Lung microvascular endothelial cell (primary cell): Measurements from ENCODE around the gene SYF2. TPM values are rescaled to one million over a fixed set of nuclear protein-coding genes. Genes with fewer than 3 reads are reported as not detected.
"Not testable (repeated sequence)": the region's sequence is repeated elsewhere in the genome, so short reads cannot be mapped to it uniquely, and the experiment has no call there.

Source experiments
- DNase-seq, 2 donors: peaks; one replicate each; pipeline versions ENCODE4 v3.0.0 to v3.0.0-alpha.2; 2010; ENCODE audit warnings: low read depth in 2 of 2
- total RNA-seq: library from RNA; depleted of rRNA; stranded (reverse); fragments of >200 nt; gene quantifications from 2 replicates; pipeline ENCODE4 v1.2.1, GENCODE V29; 2014

The SYF2 gene
- total RNA-seq, 1 donor from 2014 or later, result 31.2 TPM

DNA sequence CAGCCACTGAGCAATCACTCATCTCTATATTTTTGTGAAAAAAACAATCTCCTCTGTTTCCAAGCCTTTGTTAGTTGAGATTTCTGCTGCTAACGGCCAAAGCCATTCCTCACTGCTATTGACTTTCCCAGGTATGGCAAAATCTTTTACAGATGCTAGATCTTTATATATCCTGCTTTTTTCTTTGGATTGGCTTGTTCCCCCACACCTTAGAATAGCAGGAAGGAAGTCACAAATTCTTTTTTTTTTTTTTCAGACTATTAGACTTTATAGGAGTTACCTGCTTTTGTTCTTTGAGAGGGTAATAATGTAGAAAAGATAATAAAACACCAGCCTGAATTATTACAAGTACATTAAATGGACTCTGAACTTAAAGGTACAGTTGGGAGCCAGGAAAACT lies 24.2 kb downstream of the SYF2 start:
- no peak for DNase-seq

DNA sequence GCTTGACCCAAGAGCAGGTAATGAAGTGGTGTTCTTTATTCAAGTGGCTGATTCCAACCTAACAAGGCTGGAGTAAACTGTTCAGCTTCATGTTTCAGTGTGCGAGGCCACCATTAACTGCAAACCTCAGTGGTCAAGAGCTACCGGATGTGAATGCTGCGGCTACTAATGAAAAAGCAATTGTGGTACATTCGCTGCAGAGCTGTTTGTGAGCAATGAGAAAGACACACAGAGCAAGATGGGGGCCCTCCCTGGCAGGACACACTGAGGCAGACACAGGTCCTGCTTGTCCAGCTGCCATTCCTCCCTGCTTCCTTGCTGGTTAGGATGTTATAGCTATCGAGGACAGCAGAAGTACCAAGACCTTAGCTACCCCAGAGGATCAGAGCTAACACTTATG lies 26.1 kb downstream of the SYF2 start:
- DNase-seq, result no peak

DNA sequence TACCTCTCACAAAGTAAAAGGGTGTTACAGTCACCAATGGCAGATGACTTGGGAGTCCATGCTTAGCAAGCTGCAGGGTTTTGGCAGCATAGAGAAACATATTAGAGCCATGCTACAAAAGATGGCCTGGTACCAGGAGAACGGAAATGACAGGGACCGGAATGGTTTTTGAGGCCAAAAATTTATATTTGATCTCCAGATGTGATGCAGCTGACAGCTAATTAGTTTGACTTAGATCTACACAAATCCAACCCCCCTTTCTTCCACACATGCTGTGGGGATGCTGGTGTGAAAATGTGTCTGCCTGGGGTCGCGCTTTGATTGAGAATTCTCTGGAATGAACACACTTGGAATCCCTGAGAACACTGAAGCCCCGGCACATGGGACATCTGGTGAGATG lies 26.5 kb downstream of the SYF2 start:
- DNase-seq, result no peak

DNA sequence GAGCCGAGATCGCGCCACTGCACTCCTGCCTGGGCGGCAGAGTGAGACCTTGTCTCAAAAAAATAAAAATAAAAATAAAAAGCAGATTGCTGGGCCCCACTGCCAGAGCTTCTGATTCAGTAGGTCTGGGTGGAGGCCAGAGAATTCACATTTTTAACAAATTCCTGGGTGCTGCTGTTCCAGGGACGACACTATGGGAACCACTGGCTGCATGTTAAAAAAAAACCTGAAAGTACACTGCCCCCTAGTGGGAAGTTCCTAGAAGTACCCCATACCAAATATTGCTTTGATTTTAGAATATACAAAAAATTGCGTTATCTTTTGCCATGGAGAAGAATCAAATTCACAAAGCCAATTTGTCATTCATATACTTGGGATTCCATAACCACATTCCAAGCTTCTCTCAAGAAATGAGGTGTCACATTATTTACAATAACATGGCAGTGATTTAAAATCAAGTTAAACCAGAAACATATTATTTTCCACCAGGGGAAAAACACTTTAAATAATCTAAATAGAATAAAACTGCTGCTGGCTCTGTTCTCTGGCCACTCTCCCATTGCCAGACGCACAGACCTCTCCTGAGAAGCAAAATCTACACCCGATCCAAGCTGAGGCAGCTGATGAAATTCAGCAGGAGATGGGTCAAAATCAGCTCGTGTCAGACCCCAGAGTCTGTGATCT lies 27.4 kb downstream of the SYF2 start:
- DNase-seq, result peak; percentile 43 to 57

DNA sequence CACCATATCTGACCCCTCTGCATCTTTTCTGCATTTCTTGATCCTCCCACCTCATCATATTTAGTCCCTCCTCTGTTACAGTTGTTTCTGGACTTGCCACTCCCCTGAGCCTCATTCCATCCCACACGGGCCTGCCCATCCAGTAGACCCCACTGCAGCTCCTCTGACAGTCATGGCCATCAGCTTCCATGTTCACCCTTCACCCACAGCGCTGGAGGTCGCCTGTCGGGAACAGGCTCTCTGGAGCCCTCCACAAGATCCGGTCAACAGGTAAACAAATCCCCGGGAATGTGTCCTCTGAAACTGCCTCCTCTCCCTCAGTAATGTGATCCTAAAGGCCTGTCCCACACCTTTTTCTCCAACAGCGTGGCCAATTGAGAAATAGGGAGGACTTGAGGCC lies 31.3 kb downstream of the SYF2 start:
- no peak for DNase-seq

DNA sequence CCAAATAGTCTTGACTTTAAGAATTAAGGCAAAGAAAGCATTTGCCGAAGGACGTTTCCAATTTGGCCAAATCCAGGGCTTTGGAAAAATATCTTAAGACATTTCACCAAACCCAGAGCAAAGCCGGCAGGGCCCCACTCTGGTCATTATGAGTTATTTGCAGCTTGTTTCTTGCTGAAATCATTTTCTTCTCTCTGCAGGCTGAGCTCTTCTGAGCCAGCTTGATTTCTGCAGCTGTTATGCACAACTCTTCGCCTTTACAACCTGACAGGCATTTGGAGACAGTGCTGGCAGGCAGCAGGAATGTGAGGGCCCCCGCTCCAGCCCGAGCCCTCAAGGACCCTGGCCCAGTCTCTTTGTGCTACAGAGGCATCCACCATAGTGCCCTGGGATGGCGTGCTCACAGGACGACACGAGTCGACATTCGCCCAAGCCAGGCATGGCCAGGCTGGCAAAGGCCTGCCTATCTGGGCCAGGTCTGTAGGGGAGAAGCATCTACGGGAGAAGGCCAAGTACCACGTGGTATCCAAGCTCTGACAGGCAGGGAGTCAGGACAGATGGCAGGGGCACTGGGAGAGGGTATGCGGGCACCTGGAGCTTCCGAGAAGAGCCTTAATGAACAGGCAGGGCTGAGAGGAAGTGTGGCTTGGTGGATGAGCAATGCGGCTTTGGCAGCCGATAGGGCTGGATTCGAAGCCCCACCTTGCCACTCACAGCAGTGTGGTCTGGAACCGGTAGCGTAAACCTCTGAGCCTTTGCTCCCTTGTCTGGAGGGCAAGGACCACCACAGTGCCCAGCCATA lies 32.3 kb downstream of the SYF2 start:
- DNase-seq, result no peak

DNA sequence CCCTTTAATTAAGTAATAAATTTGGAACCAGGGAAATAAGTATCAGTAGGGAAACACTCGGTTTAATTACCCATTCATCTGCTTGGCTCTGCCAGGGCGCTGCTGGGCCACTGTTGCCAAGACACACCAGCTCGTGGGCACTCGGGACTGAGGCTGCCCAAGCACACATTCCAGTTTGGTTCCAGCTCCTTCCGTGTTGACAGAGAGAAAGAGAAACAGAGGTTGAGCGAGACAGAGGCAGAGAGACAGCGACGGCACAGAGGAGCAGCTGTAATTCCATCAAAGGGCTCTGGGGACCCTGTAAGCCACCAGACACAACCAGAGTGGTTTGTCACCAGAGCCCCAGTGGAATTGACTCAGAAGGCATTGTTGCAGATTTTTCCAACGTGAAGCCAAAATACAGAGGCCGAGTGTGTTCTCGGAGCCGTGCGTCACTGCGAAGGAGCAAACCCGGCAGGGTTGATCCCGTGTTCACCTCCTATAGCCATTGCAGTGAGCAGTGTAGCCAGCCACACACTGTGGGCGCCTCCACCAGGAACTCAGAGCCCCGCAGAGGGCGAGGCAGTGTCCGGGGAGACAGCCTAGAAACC lies 33.5 kb downstream of the SYF2 start:
- peak in 1 of 2 donors; percentile 11 for DNase-seq

DNA sequence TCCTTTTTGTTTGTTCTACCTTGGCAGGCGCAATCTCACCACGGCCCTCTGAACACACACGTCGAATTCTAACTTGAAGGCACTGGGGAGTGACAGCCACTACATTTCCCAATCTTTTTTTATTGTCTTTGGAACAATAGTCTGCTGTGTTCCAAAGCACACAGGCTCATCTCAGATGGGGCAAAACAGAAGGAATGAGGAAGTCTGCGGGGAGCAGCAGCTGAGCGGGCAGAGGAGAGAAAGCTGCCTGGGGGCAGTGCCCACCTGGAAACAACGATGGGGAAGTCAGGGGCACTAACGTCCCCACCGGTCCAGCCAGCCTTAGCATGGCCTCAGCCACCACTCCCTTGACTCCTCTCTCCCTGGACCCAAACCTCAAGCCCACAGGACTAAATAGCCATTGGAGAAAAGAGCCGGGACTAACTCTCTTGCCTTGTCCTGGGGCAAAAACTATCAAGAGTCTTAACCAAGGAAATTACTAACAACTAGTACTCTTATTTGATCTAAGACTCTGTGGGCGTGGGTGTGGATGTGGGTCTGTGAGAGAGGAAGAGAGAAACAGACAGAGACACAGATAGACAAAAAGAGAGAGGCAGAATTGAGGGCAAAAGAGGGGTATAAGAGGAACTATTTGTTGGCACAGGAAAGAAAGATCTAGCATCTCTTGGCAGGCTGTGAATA lies 34.2 kb downstream of the SYF2 start:
- peak in 1 of 2 donors; percentile 27 for DNase-seq

DNA sequence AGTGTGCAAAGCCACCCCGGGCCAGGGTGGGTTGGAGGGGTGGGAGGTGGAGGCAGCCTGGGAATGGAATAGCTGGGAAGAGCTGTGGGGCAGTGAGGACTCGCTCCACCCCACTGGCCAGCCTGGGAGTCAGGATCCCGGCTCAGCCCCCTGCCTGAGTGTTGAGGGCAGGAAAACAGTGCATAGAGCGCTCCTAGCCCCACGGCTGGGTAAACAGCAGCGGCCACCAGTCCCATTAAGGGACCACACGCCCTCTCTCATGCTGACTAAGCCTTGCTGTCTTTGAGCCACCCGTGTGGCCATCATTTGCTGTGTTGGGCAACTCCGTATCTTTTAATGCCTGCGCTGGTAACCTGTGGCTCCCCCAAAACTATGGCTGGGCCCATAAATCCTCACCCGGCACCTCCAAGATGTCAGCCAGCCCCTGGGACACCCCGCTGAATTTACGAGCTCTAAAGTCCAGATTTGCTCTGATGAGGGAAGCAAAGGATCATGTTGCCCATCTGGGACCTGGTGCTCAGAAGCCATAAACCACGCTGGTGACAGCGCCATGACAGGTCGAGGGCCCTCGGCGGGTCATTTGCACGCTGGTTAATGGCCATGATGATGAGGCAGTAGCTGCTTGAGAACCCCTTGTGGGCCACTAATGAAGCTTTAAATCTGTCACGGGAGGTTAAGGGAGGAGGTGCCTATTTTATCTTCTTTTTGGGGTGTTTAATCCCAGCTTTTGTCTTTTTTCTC lies 34.9 kb downstream of the SYF2 start:
- no peak for DNase-seq

DNA sequence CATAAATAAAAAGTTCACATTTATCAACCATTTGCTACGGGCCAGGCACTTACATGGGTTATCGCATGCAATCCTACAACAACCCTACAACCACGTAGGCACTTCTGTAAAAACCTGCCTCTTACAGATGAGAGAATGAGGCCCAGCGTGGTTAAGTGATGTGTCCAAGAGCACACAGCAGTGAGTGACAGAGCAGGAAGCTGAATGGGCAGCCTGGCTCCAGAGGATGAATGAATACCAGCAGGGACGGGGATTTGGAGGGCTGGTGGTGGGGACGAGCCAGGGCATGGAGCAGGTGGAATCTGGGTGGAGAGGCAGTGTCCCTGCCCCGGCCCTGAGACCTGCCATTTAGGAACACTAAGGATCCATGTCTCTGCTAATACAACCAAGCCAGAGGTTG lies 35.5 kb downstream of the SYF2 start:
- no peak for DNase-seq

DNA sequence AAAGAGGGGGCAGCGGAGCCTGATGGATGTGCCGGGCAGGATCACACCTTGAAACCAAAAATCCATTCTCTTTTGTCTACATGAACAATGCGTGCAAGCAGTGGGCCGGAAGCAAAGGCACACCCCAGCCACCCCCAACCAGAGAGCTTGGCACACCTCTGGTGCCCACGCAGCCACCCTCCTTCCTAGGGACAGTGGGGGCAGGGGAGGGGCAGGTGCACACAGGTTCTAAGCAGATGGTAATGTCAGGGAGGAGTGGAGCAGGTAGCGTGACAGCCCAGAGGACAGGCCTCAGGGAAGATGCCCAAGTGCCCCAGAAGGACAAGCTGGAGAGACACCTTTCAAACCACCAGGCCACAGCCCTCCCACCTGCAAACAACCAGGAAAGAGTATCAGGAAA lies 36.5 kb downstream of the SYF2 start:
- no peak for DNase-seq

DNA sequence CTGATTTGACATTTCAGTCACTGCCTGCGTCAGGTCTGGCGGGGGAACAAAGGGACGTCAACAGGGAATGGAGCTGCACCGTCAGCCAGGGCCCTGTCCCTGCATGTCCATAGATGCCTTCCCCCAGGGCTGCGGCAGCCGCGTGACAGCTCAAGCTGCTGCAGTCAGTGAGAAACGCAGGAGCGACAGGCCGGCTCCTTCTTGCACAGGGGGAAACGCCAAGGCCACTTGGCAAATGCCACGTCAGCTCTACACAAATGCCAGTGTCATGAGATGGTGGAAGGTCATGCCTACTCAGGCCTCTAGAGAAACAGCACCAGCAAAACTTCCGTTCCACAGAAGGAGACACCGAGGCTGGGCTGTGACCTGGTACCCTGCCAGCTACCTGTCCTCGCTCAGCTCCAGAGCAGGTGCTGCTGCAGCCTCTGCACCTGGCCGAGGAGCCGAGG lies 37.7 kb downstream of the SYF2 start:
- no peak for DNase-seq

DNA sequence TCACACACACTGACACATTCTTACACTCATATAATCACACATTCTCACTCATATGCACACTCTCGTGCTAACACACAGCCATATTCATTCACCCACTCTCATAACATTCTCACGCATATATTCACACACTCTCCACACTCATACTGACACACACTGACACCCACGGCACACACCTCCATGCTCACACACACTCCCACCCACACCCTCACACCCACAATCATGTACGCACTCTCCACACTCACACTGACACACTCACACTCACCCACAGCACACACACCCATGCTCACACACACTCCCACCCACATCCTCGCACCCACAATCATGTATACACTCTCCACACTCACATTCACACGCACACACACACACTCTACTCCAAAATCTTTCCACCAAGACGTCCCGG lies 38.2 kb downstream of the SYF2 start:
- no peak for DNase-seq

DNA sequence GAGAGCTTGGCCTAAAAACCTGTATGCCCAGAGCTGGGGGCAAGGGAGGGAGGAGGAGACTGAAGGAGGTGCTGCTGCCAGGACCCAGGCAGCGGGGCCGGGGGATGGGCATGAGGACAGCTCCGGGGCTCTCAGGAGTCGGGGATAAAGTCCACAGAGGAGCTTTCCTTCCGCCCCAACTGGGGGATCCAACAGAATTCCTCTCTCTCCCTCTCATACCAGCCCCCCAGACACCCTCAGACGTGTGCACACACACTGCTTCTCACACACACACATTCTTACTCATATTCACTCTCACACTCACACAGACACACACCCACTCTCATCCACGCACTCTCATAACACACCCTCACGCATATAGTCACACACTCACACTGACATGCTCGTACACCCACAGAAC lies 39.1 kb downstream of the SYF2 start:
- DNase-seq, result no peak

DNA sequence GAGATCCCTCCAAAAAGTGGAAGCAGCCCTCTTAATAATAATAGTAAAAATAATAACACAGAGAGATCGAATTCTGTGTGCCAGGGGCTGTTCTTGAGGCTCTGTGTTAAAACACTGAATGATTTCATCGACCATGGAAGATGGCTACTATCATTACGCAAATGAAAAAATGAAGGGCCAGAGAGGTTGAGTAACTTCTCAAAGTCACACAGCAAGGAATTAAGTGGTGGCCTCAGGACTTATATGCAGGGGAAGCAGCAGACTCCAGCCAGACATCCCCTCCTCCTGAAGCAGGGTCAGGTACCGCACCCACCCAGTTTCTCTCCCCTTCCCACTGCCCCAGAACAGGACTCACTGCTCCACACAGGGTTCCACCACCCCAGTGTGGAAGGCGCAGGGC lies 40.1 kb downstream of the SYF2 start:
- no peak for DNase-seq

DNA sequence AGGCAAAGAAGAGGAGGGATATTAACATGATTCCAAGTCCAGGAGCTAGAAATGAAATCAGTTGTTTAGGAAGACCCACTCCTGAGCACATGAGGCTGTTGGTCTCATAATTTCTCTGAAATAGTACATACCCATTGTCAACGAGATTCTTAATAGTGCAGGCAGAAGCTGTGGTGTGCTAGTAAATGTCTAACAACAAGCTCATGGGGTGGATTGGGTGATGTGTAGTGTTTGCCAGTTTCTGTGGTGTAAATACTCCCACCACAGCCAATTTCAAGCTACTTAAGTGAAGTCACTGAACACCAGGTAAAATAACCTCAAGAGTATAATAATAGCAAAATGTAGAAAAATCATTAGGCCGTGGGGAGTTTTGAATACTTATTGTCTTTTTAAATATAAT lies 42.0 kb downstream of the SYF2 start:
- DNase-seq, result no peak

DNA sequence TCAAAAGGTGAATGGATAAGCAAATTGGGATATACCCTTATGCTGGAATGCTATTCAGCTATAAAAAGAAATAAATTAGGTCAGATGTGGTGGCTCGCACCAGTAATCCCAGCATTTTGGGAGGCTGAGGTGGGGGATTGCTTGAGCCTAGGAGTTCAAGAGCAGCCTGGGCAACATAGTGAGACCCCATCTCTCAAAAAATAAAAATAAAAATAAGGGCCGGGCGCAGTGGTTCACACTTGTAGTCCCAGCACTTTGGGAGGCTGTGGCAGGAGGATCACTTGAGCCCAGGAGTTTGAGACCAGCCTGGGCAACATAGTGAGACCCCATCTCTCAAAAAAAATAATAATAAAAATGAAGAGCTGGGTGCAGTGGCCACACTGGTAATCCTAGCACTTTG lies 44.4 kb downstream of the SYF2 start:
- not testable (repeated sequence) for DNase-seq

DNA sequence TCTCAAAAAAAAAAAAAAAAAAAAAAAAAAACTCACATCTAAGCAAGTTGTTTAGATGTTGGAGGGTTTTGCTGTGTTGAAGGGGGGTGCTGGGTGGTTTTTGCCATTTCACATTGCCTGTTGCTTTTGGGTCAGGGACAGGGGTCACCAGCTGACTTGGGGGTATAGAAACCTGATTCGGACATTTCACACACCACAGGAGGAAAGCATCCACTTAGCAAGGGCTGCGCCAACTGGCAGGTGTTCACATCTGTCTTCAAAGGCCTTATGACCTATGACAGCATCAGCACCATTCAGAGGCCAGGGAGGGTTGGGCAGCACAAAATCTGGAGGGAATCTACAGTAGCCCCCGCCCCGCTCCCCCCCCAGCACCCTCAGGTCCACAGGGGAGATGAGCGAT lies 45.2 kb downstream of the SYF2 start:
- no peak for DNase-seq

DNA sequence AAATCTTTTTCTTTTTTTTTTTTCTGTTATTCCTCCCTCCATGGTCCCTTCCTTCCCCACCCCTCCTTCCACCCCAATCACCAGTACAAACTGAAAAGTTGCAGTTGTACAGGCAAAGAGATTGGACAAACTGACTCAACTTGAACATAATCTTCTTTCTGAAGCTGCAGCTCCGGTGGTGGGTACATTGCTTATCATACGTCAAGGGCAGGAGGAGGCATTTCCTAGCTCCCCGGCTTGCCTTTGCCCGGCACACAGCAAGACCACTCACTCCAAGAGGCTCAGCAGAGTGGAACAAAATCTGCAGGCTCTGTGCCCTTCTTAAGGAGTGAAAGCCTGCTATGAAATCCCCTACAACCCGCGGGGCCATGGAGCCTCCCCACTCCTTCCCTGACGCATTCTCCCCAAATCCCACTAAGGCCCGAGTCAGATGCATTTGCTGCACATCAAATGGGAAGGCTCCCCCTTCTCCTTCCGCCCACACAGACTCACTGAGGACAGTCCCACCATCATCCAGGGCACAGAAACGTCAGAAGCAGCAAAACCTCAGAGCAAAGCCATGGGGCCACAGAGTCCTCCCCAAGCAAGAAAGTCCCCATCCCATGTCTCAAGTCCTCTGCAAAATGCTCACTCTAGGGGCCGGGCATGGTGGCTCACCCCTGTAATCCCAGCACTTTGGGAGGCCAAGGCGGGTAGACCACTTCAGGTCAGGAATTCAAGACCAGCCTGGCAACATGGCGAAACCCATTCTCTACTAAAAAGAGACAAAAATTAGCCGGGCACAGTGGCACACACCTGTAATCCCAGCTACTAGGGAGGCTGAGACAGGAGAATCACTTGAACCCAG lies 45.9 kb downstream of the SYF2 start:
- no peak for DNase-seq

DNA sequence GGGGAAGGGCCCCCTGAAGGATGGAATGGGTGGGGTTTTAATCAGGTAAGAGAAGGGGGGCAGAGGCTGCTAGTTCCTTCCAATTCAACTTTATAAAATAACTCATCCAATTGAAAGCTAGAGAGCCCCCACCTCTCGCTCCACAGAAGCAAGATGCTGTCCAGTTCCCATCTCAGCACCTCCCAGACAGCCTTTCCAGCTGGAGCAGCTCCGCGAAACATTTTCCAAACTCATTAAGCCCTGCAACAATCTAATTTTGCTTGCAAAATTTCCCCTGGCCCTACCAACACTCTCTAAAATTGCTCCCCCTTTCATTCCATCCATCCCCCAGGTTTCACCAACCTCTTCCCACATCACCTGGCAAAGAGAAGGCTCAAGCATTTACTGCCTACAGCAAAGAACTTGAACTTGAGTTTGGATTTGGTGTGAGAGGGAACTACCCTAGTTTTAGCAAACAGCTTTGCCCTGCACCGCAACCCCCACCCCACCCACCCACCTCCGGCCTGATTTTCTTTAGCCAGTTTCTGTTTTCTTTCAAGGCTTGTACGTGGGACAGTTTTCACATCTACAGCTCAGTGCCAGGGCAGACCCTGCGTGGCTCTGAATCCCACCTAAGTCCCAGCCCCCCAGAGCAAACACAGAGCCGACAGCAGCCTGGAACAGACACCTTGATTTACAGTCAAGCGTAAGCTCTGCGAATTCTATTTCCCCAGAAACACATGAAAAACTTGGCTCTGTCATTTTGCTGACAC lies 46.7 kb downstream of the SYF2 start:
- DNase-seq, result no peak
